PFSK-1 (cell line): ENCODE data around the gene AASDH.

Source experiments
- FOXP2 ChIP-seq: optimal IDR thresholded peaks from 2 replicates; pipeline ENCODE3; 2011; ENCODE audit warnings: borderline replicate concordance, control low read depth, inconsistent platforms; ENCODE audit not compliant: insufficient read depth; ENCODE audit errors: extremely low read length, extremely low read depth
- POLR2AphosphoS5 ChIP-seq: IDR thresholded peaks from 2 replicates; pipeline ENCODE4 v1.6.1; 2012; ENCODE audit warnings: low read depth, mild to moderate bottlenecking, control low read depth, low read length, moderate library complexity
- SIN3A ChIP-seq: IDR thresholded peaks from 2 replicates; pipeline ENCODE4 v1.6.1; 2012; ENCODE audit warnings: mild to moderate bottlenecking, low read length, moderate library complexity, borderline replicate concordance; ENCODE audit not compliant: insufficient read depth
- TAF1 ChIP-seq: IDR thresholded peaks from 2 replicates; pipeline ENCODE4 v1.6.1; 2012; ENCODE audit warnings: low read length, control low read depth, borderline replicate concordance; ENCODE audit not compliant: insufficient read depth
- TF ChIP-seq, protein P1 (sequence below), 2 experiments: IDR thresholded peaks; 2 replicates each; pipeline versions ENCODE4 v1.6.1 to v1.8.0; 2011 to 2012; ENCODE audit warnings: low read depth in 2 of 2, low read length in 2 of 2, control low read depth in 1 of 2, inconsistent platforms in 1 of 2, mild to moderate bottlenecking in 1 of 2, moderate library complexity in 1 of 2; ENCODE audit not compliant: insufficient read depth in 1 of 2

GRCh38 chr4:56315543-56315942 lies 71.7 kb downstream of the AASDH start:
- TF ChIP-seq TAF1, result no peak
- TF ChIP-seq, protein P1, sequence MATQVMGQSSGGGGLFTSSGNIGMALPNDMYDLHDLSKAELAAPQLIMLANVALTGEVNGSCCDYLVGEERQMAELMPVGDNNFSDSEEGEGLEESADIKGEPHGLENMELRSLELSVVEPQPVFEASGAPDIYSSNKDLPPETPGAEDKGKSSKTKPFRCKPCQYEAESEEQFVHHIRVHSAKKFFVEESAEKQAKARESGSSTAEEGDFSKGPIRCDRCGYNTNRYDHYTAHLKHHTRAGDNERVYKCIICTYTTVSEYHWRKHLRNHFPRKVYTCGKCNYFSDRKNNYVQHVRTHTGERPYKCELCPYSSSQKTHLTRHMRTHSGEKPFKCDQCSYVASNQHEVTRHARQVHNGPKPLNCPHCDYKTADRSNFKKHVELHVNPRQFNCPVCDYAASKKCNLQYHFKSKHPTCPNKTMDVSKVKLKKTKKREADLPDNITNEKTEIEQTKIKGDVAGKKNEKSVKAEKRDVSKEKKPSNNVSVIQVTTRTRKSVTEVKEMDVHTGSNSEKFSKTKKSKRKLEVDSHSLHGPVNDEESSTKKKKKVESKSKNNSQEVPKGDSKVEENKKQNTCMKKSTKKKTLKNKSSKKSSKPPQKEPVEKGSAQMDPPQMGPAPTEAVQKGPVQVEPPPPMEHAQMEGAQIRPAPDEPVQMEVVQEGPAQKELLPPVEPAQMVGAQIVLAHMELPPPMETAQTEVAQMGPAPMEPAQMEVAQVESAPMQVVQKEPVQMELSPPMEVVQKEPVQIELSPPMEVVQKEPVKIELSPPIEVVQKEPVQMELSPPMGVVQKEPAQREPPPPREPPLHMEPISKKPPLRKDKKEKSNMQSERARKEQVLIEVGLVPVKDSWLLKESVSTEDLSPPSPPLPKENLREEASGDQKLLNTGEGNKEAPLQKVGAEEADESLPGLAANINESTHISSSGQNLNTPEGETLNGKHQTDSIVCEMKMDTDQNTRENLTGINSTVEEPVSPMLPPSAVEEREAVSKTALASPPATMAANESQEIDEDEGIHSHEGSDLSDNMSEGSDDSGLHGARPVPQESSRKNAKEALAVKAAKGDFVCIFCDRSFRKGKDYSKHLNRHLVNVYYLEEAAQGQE (IDR thresholded peaks at IDR 0.05; ENCODE audit: insufficient read depth in 1 of 2, low read depth in 2 of 2, low read length in 2 of 2), result no peak
- TF ChIP-seq POLR2AphosphoS5, result no peak
- TF ChIP-seq SIN3A, result no peak
- no peak for TF ChIP-seq FOXP2
